Upper lobe of right lung (tissue), 1 donor: Measurements from ENCODE around the gene HMGN5. TPM values are rescaled to one million over a fixed set of nuclear protein-coding genes. Genes with fewer than 3 reads are reported as not detected.

ENCODE experiments used
- ATAC-seq: fragments of 200-7000 bp; cut with Tn5 transposase; one replicate; pipeline ENCODE4 v1.9.1; 2020; ENCODE audit warnings: mild to moderate bottlenecking, moderate library complexity
- DNase-seq: peaks from one replicate; pipeline ENCODE4 v3.0.0-alpha.2; 2020
- H3K27ac ChIP-seq: fragments of 200-600 bp; one replicate; pipeline ENCODE4 v1.8.0; 2022
- H3K27me3 ChIP-seq: fragments of 200-600 bp; one replicate; pipeline ENCODE4 v1.8.0; 2022; ENCODE audit warnings: mild to moderate bottlenecking
- H3K36me3 ChIP-seq: fragments of 200-600 bp; one replicate; pipeline ENCODE4 v1.8.0; 2022
- H3K4me1 ChIP-seq: fragments of 200-600 bp; one replicate; pipeline ENCODE4 v1.8.0; 2022
- H3K4me3 ChIP-seq: fragments of 200-600 bp; one replicate; pipeline ENCODE4 v1.8.0; 2022; ENCODE audit warnings: mild to moderate bottlenecking
- H3K9me3 ChIP-seq: fragments of 200-600 bp; one replicate; pipeline ENCODE4 v1.8.0; 2022
- CTCF ChIP-seq: fragments of 200-600 bp; IDR thresholded peaks from one replicate; pipeline ENCODE4 v1.8.0; 2022; ENCODE audit warnings: antibody characterized with exemption
- intact Hi-C: fragments of 100-400 bp; cut with DNase I; formaldehyde crosslinking; loops from one replicate; pipeline ENCODE4 v1.11.0; 2022
- total RNA-seq: library from RNA; stranded (reverse); fragmentation: NEBNext Ultra II Directional; extraction: Animal tissue kit (Norgen Biotek cat#: 25700); gene quantifications from one replicate; pipeline ENCODE4 v1.2.1, GENCODE V29; 2021
- donor health status: DM: no; HTN: yes; CAD: no; lungs with severe emphysema.

Gene HMGN5
- total RNA-seq, 1 donor from 2014 or later = 1.8 TPM

GRCh38 chrX:81206476-81206875 is 4.8 kb upstream of the HMGN5 start:
- intact Hi-C loops = no loop called here
- ATAC-seq = peak; percentile 70

GRCh38 chrX:81205551-81205950 is 3.8 kb upstream of the HMGN5 start:
- no peak for DNase-seq
- intact Hi-C loops = no loop called here
- Histone ChIP-seq H3K27ac (no peak overlapping the region), H3K4me1 (no peaks in the 10 kb centered on the region), H3K4me3 (no peak overlapping the region), H3K9me3 (no peaks in the 10 kb centered on the region), H3K36me3 (no peaks in the 10 kb centered on the region), H3K27me3 (no peaks in the 10 kb centered on the region)
- no peak for TF ChIP-seq CTCF
- no peak for ATAC-seq

More at GRCh38 chrX:81206476-81206875, 4.8 kb upstream of the HMGN5 start:
- Histone ChIP-seq H3K36me3 (no peaks in the 10 kb centered on the region), H3K4me3 (no peak overlapping the region), H3K27me3 (no peaks in the 10 kb centered on the region), H3K4me1 (no peaks in the 10 kb centered on the region), H3K27ac (no peak overlapping the region), H3K9me3 (no peaks in the 10 kb centered on the region)
- no peak for DNase-seq
- no peak for TF ChIP-seq CTCF

- intact Hi-C loops = no loop called here
- ATAC-seq (no peak), DNase-seq (no peak)
Measured at GRCh38 chrX:81202943-81203342, 1.2 kb upstream of the HMGN5 start.

GRCh38 chrX:81202456-81202819 is 725 bp upstream of the HMGN5 start:
- intact Hi-C loops = no loop called here
- ATAC-seq = peak; percentile 17

More at GRCh38 chrX:81202943-81203342, 1.2 kb upstream of the HMGN5 start:
- Histone ChIP-seq H3K9me3 (no peaks in the 10 kb centered on the region), H3K4me1 (no peaks in the 10 kb centered on the region), H3K36me3 (no peaks in the 10 kb centered on the region), H3K27ac (peak overlapping the region; percentile 87), H3K4me3 (peak overlapping the region; percentile 63), H3K27me3 (no peaks in the 10 kb centered on the region)
- TF ChIP-seq CTCF = no peak

GRCh38 chrX:81201071-81201470 is 642 bp downstream of the HMGN5 start:
- no peaks in the 10 kb centered on the region for H3K9me3 ChIP-seq
- H3K4me3 ChIP-seq = peak overlapping the region; percentile 63
- H3K4me1 ChIP-seq = no peaks in the 10 kb centered on the region
- intact Hi-C loops = no loop called here
- no peak for TF ChIP-seq CTCF
- no peak for DNase-seq
- H3K27me3 ChIP-seq = no peaks in the 10 kb centered on the region
- ATAC-seq = no peak
- no peaks in the 10 kb centered on the region for H3K36me3 ChIP-seq
- H3K27ac ChIP-seq = peak overlapping the region; percentile 87

More at GRCh38 chrX:81202456-81202819, 725 bp upstream of the HMGN5 start:
- DNase-seq = no peak
- peak overlapping the region; percentile 87 for H3K27ac ChIP-seq
- no peaks in the 10 kb centered on the region for H3K4me1 ChIP-seq
- H3K27me3 ChIP-seq = no peaks in the 10 kb centered on the region
- no peaks in the 10 kb centered on the region for H3K9me3 ChIP-seq
- H3K4me3 ChIP-seq = peak overlapping the region; percentile 63
- no peak for TF ChIP-seq CTCF
- H3K36me3 ChIP-seq = no peaks in the 10 kb centered on the region

GRCh38 chrX:81195712-81196111 is 6.0 kb downstream of the HMGN5 start:
- DNase-seq (no peak), ATAC-seq (peak; percentile 88)
- H3K27ac ChIP-seq = no peak overlapping the region
- TF ChIP-seq CTCF = peak; percentile 57
- H3K9me3 ChIP-seq = no peaks in the 10 kb centered on the region
- intact Hi-C loops = no loop called here
- H3K4me1 ChIP-seq = no peaks in the 10 kb centered on the region
- H3K36me3 ChIP-seq = no peaks in the 10 kb centered on the region
- H3K27me3 ChIP-seq = no peaks in the 10 kb centered on the region
- H3K4me3 ChIP-seq = no peak overlapping the region
